A549 (cell line): Measurements from ENCODE around the gene VPS37B. TPM values are rescaled to one million over a fixed set of nuclear protein-coding genes. Genes with fewer than 3 reads are reported as not detected.

Experiments
- ATAC-seq, 2 experiments: fragments of 200-7000 bp in 1 of 2; fragments of >200 bp in 1 of 2; cut with Nextera tagmentation in 1 of 2; cut with Tn5 transposase in 1 of 2; 3 replicates each; pipeline versions ENCODE4 v1.8.0 to v1.9.1; 2018 to 2020; ENCODE audit warnings: mild to moderate bottlenecking in 1 of 2, moderate library complexity in 1 of 2
- CTCF ChIA-PET: fragments of 300-600 bp; sonication (Branson Sonifier 250); formaldehyde crosslinking; extraction: SDS; loops from one replicate; lab custom pipeline; 2021; ENCODE audit warnings: antibody characterized with exemption, inconsistent platforms; lab: Yijun Ruan, JAX
- POLR2A ChIA-PET: fragments of 350-600 bp; formaldehyde crosslinking; extraction: SDS; loops from one replicate; lab custom pipeline; 2021; ENCODE audit warnings: antibody characterized with exemption, inconsistent platforms; lab: Yijun Ruan, JAX
- DNase-seq, 2 experiments: peaks; one replicate each; pipeline versions ENCODE4 v3.0.0 to v3.0.0-alpha.2; 2011 to 2016; ENCODE audit warnings: low read depth in 1 of 2, low spot score in 1 of 2
- FAIRE-seq: peaks from 2 replicates; lab custom pipeline; 2011; peaks lifted over from hg19 to GRCh38; lab: Jason Lieb, UNC
- H3K27ac ChIP-seq, 2 experiments: fragments of >200 bp; sonication (Bioruptor Twin); formaldehyde crosslinking; 3 replicates each; pipeline ENCODE4 v1.5.1; 2016 to 2017
- H3K4me1 ChIP-seq: fragments of >200 bp; sonication (Bioruptor Twin); formaldehyde crosslinking; 3 replicates; pipeline ENCODE4 v1.6.1; 2016
- H3K4me2 ChIP-seq: fragments of >200 bp; sonication (Bioruptor Twin); formaldehyde crosslinking; 3 replicates; pipeline ENCODE4 v1.6.1; 2016
- H3K4me3 ChIP-seq: fragments of >200 bp; sonication (Bioruptor Twin); formaldehyde crosslinking; 3 replicates; pipeline ENCODE4 v1.5.1; 2016
- H3K9me3 ChIP-seq: fragments of >200 bp; sonication (Bioruptor Twin); formaldehyde crosslinking; 3 replicates; pipeline ENCODE4 v1.6.1; 2016
- CBX8 ChIP-seq: fragments of 200-600 bp; sonication (generic); IDR thresholded peaks from 2 replicates; pipeline ENCODE4 v1.6.1; 2016
- EHF ChIP-seq: fragments of 250-450 bp; sonication (Bioruptor Pico); IDR thresholded peaks from 2 replicates; pipeline ENCODE4 v1.5.0; 2020; ENCODE audit warnings: mild to moderate bottlenecking
- FOSB ChIP-seq: fragments of 250-450 bp; sonication (Bioruptor Pico); IDR thresholded peaks from 2 replicates; pipeline ENCODE4 v1.5.0; 2020; ENCODE audit warnings: mild to moderate bottlenecking, moderate library complexity
- FOSL2 ChIP-seq, 2 experiments: fragments of 450-650 bp in 1 of 2; fragments of >200 bp in 1 of 2; sonication (Bioruptor Twin) in 1 of 2; formaldehyde crosslinking; IDR thresholded peaks; 2 replicates each; pipeline versions ENCODE4 v1.5.0 to v1.6.1; 2016 to 2020; ENCODE audit warnings: mild to moderate bottlenecking in 1 of 2, moderate library complexity in 1 of 2
- HDAC2 ChIP-seq: fragments of 200-600 bp; sonication (generic); IDR thresholded peaks from 2 replicates; pipeline ENCODE4 v1.6.1; 2016
- HMGXB4 ChIP-seq: fragments of 250-450 bp; sonication (Bioruptor Pico); IDR thresholded peaks from 2 replicates; pipeline ENCODE4 v1.5.0; 2021; ENCODE audit warnings: mild to moderate bottlenecking, moderate library complexity, borderline replicate concordance
- JUNB ChIP-seq: fragments of >200 bp; sonication (Bioruptor Twin); formaldehyde crosslinking; IDR thresholded peaks from 2 replicates; pipeline ENCODE4 v1.6.1; 2016
- KDM5A ChIP-seq: fragments of 200-600 bp; sonication (generic); IDR thresholded peaks from 2 replicates; pipeline ENCODE4 v1.6.1; 2016; ENCODE audit warnings: antibody characterized with exemption, mild to moderate bottlenecking
- NR3C1 ChIP-seq: fragments of >200 bp; sonication (Bioruptor Twin); formaldehyde crosslinking; IDR thresholded peaks from 3 replicates; pipeline ENCODE4 v1.6.1; 2017
- PHF8 ChIP-seq: fragments of 200-600 bp; sonication (generic); IDR thresholded peaks from 2 replicates; pipeline ENCODE4 v1.6.1; 2016; ENCODE audit warnings: low read depth, mild to moderate bottlenecking, antibody characterized with exemption, moderate library complexity, borderline replicate concordance
- RARB ChIP-seq: fragments of 250-450 bp; sonication (Bioruptor Pico); IDR thresholded peaks from 2 replicates; pipeline ENCODE4 v1.8.0; 2021; ENCODE audit warnings: mild to moderate bottlenecking, moderate library complexity
- REST ChIP-seq: fragments of 200-600 bp; sonication (generic); IDR thresholded peaks from 2 replicates; pipeline ENCODE4 v1.6.1; 2016; ENCODE audit warnings: antibody characterized with exemption, mild to moderate bottlenecking, moderate library complexity
- RNF2 ChIP-seq: fragments of 200-600 bp; sonication (generic); IDR thresholded peaks from 2 replicates; pipeline ENCODE4 v1.6.1; 2016; ENCODE audit warnings: low read depth, mild to moderate bottlenecking, antibody characterized with exemption, moderate library complexity, borderline replicate concordance
- TP53 ChIP-seq: fragments of 250-450 bp; sonication (Bioruptor Pico); IDR thresholded peaks from 2 replicates; pipeline ENCODE4 v1.5.0; 2021; ENCODE audit warnings: mild to moderate bottlenecking, moderate library complexity
- WGBS: methylation state at CpG from one replicate; pipeline ENCODE4 v1.1.6; 2017; ENCODE audit errors: missing lambda C conversion rate; 5-methylcytosine and 5-hydroxymethylcytosine counted together
- polyA plus RNA-seq, 4 experiments: library from polyadenylated mRNA; depleted of rRNA in 3 of 4; stranded (reverse); fragments of >200 nt; fragmentation: RNase III in 1 of 4; extraction: RNeasy Plus Mini Kit Qiagen cat#74134 plus additional on column Dnase treatment in 1 of 4; gene quantifications; 2 replicates in 3 of 4; 3 replicates in 1 of 4; pipeline ENCODE4 v1.2.3, GENCODE V29; 2011 to 2017
- TF ChIP-seq, protein P1 (sequence below): fragments of >200 bp; sonication (Bioruptor Twin); formaldehyde crosslinking; IDR thresholded peaks from 3 replicates; pipeline ENCODE4 v1.5.1; 2016

VPS37B gene
- polyA plus RNA-seq, 2 of the 4 experiments (the other 2 are of a cell fraction), result 17.0 to 18.6 TPM

DNA sequence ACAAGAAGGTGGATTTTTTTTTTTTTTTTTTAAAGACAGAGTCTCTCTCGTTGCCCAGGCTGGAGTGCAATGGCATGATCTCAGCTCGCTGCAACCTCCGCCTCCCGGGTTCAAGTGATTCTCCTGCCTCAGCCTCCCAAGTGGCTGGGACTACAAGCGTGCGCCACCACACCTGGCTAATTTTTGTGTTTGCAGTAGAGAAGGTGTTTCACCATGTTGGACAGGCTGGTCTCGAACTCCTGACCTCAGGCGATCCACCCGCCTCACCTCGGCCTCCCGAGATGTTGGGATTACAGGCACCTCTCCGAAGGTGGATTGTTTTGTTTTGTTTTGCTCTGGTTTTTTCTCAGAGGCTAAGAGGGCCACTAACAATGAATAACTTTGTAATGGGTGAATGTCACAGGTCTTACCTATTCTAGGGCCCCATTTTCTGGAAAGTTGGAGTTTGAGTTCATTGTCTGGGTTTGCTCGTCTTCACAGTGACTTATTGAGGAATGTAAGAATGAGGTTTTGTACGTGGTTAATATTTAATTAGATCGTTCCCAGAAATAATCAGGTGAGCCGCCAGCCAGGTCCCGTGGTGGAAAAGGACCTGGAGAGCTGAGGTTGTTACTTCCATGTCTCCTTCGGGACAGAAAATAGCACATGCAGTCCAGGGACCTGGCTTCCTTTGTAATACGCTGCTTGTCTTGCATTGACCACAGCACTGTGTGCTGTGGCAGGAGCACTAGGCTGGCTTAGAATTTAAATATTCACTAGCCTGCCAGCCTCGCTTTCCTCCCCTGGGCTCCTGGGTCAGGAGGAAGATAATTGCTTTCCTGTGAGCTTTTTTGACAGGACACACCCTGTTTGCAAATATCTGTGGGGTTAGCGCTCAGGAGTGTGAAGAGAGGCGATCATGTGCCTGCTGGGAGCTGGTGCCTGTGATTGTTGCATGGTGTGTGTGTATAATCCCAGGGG is 58.3 kb downstream of the VPS37B start:
- ChIA-PET POLR2A (no interaction called here), CTCF (interaction anchor here (1.0 to 1.5 kb wide), 4 partner anchors 10 to 44 kb away, joined by 4 to 6 read pairs (median 4); no protein-coding TSS in a partner anchor)
- H3K27ac ChIP-seq, result no peak overlapping the region
- FAIRE-seq (no peak), DNase-seq (no peak), ATAC-seq (no peak)
- no peaks in the 10 kb centered on the region for H3K9me3 ChIP-seq
- no peak overlapping the region for H3K4me3 ChIP-seq
- H3K4me1 ChIP-seq, result peaks cover 39% of the 10 kb centered on the region
- peak overlapping the region; percentile 35; the same call in 1 of the 3 replicates for H3K4me2 ChIP-seq
- 83% methylated on average over 22 of the region's 22 CpGs for WGBS
- TF ChIP-seq TP53 (no peak), NR3C1 (no peak), KDM5A (no peak), RNF2 (no peak), EHF (CRISPR knock-in tag) (no peak), FOSL2 (IDR thresholded peaks at IDR 0.05) (no peak), FOSL2 (CRISPR knock-in tag; IDR thresholded peaks at IDR 0.05) (no peak), JUNB (no peak), HMGXB4 (CRISPR knock-in tag) (no peak), RARB (CRISPR knock-in tag) (no peak), REST (no peak), FOSB (CRISPR knock-in tag) (no peak), PHF8 (no peak), HDAC2 (no peak), CBX8 (no peak)
- TF ChIP-seq, protein P1, sequence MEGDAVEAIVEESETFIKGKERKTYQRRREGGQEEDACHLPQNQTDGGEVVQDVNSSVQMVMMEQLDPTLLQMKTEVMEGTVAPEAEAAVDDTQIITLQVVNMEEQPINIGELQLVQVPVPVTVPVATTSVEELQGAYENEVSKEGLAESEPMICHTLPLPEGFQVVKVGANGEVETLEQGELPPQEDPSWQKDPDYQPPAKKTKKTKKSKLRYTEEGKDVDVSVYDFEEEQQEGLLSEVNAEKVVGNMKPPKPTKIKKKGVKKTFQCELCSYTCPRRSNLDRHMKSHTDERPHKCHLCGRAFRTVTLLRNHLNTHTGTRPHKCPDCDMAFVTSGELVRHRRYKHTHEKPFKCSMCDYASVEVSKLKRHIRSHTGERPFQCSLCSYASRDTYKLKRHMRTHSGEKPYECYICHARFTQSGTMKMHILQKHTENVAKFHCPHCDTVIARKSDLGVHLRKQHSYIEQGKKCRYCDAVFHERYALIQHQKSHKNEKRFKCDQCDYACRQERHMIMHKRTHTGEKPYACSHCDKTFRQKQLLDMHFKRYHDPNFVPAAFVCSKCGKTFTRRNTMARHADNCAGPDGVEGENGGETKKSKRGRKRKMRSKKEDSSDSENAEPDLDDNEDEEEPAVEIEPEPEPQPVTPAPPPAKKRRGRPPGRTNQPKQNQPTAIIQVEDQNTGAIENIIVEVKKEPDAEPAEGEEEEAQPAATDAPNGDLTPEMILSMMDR, result no peak
